Measurements from ENCODE around the gene SOX15.

The SOX15 gene

GRCh38 chr17:7618608-7619007 is 28.7 kb upstream of the SOX15 start:
- no peak for TF ChIP-seq CTCF (conservative IDR thresholded peaks at IDR 0.05; ENCODE audit: control insufficient read depth, insufficient read depth, low read depth, low read length)
- no peak overlapping the region for H3K4me3 ChIP-seq (ENCODE audit: control insufficient read depth, low read depth, low read length)
- no peak for DNase-seq (ENCODE audit: low read depth)

- no peak for TF ChIP-seq CTCF (conservative IDR thresholded peaks at IDR 0.05; ENCODE audit: control insufficient read depth, insufficient read depth, low read depth, low read length)
- H3K4me3 ChIP-seq (ENCODE audit: control insufficient read depth, low read depth, low read length) = peak overlapping the region; percentile 49
- no peak for DNase-seq (ENCODE audit: low read depth)
Observed at GRCh38 chr17:7615265-7615747, 25.4 kb upstream of the SOX15 start.

GRCh38 chr17:7614425-7615264 is 24.8 kb upstream of the SOX15 start, which contains the start of gene FXR2:
FXR2 (minus strand) TSS chr17:7614897; CDS start chr17:7614532, 365 bp downstream.
- DNase-seq (ENCODE audit: low read depth) = peak; percentile 100
- peak; percentile 60 for TF ChIP-seq CTCF (conservative IDR thresholded peaks at IDR 0.05; ENCODE audit: control insufficient read depth, insufficient read depth, low read depth, low read length)
- peak within 1 kb of the TSS; percentile 84 for H3K4me3 ChIP-seq (ENCODE audit: control insufficient read depth, low read depth, low read length)

- peak; percentile 54 for DNase-seq (ENCODE audit: low read depth)
- H3K4me3 ChIP-seq (ENCODE audit: control insufficient read depth, low read depth, low read length) = peak overlapping the region; percentile 84
- TF ChIP-seq CTCF (conservative IDR thresholded peaks at IDR 0.05; ENCODE audit: control insufficient read depth, insufficient read depth, low read depth, low read length) = no peak
Observed at GRCh38 chr17:7613769-7614424, 24.0 kb upstream of the SOX15 start.

- no peak for DNase-seq (ENCODE audit: low read depth)
- no peak overlapping the region for H3K4me3 ChIP-seq (ENCODE audit: control insufficient read depth, low read depth, low read length)
- TF ChIP-seq CTCF (conservative IDR thresholded peaks at IDR 0.05; ENCODE audit: control insufficient read depth, insufficient read depth, low read depth, low read length) = no peak
Observed at GRCh38 chr17:7612294-7612640, 22.4 kb upstream of the SOX15 start.

GRCh38 chr17:7611635-7612293 is 21.9 kb upstream of the SOX15 start:
- no peak for TF ChIP-seq CTCF (conservative IDR thresholded peaks at IDR 0.05; ENCODE audit: control insufficient read depth, insufficient read depth, low read depth, low read length)
- no peak for DNase-seq (ENCODE audit: low read depth)
- H3K4me3 ChIP-seq (ENCODE audit: control insufficient read depth, low read depth, low read length) = no peak overlapping the region

Data from fibroblast of mammary gland (primary cell).